ENCODE data around the gene VASH2.

DNA sequence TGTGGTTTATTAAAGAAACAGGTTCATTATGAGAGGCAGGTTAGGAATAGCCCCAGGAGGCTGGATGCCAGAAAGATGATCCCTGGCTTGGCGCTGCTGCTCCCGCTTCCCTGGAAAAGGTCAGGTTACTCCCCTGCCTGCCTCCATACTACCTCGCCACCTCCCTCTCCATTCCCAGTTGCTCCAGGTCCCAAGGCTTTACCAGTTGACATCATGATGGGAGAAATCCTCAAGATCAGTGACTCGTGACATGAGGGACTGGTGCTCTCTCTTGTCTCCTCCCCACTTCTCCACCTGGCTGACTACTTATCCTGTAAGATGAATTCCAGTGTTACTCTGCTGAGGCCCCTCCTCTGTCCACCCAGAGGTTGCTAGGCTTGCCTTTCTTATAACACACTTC, 19.7 kb downstream of the VASH2 start:
- TF ChIP-seq, protein P1, sequence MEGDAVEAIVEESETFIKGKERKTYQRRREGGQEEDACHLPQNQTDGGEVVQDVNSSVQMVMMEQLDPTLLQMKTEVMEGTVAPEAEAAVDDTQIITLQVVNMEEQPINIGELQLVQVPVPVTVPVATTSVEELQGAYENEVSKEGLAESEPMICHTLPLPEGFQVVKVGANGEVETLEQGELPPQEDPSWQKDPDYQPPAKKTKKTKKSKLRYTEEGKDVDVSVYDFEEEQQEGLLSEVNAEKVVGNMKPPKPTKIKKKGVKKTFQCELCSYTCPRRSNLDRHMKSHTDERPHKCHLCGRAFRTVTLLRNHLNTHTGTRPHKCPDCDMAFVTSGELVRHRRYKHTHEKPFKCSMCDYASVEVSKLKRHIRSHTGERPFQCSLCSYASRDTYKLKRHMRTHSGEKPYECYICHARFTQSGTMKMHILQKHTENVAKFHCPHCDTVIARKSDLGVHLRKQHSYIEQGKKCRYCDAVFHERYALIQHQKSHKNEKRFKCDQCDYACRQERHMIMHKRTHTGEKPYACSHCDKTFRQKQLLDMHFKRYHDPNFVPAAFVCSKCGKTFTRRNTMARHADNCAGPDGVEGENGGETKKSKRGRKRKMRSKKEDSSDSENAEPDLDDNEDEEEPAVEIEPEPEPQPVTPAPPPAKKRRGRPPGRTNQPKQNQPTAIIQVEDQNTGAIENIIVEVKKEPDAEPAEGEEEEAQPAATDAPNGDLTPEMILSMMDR (IDR thresholded peaks at IDR 0.05) = no peak
- no peak for TF ChIP-seq POLR2A (IDR thresholded peaks at IDR 0.05)

Measured in adrenal gland (tissue), 5 donors.